HK-2 (cell line): Measurements from ENCODE around the gene PRKCE.
A peak's percentile ranks its signal among the peaks of the same experiment; 100 is the strongest.

Experiments used
- DNase-seq: peaks from one replicate; pipeline ENCODE4 v3.0.0-alpha.2; 2018; ENCODE audit not compliant: unreplicated experiment

Gene PRKCE

GRCh38 chr2:45755585-45756335 is 104.3 kb downstream of the PRKCE start:
- no peak for DNase-seq

GRCh38 chr2:45758018-45758417 is 106.5 kb downstream of the PRKCE start:
- no peak for DNase-seq

- DNase-seq = no peak
Observed at GRCh38 chr2:45759310-45759851, 107.9 kb downstream of the PRKCE start.

GRCh38 chr2:45761635-45762034 is 110.2 kb downstream of the PRKCE start:
- no peak for DNase-seq

- no peak for DNase-seq
Observed at GRCh38 chr2:45763255-45763654, 111.8 kb downstream of the PRKCE start.

- DNase-seq = no peak
Observed at GRCh38 chr2:45763797-45764196, 112.3 kb downstream of the PRKCE start.

- DNase-seq = no peak
Observed at GRCh38 chr2:45765007-45765727, 113.7 kb downstream of the PRKCE start.

- no peak for DNase-seq
Observed at GRCh38 chr2:45765728-45766254, 114.3 kb downstream of the PRKCE start.

GRCh38 chr2:45768208-45768607 is 116.7 kb downstream of the PRKCE start:
- DNase-seq = no peak

GRCh38 chr2:45769056-45769455 is 117.6 kb downstream of the PRKCE start:
- no peak for DNase-seq

- no peak for DNase-seq
Observed at GRCh38 chr2:45769854-45770576, 118.5 kb downstream of the PRKCE start.

- no peak for DNase-seq
Observed at GRCh38 chr2:45770811-45771210, 119.3 kb downstream of the PRKCE start.

- DNase-seq = no peak
Observed at GRCh38 chr2:45771261-45771660, 119.8 kb downstream of the PRKCE start.

- DNase-seq = no peak
Observed at GRCh38 chr2:45772038-45772437, 120.6 kb downstream of the PRKCE start.

GRCh38 chr2:45773909-45774308 is 122.4 kb downstream of the PRKCE start:
- DNase-seq = no peak

GRCh38 chr2:45774688-45775244 is 123.3 kb downstream of the PRKCE start:
- DNase-seq = no peak

GRCh38 chr2:45776160-45776955 is 124.9 kb downstream of the PRKCE start:
- no peak for DNase-seq

- DNase-seq = no peak
Observed at GRCh38 chr2:45777996-45778719, 126.7 kb downstream of the PRKCE start.

- peak; percentile 68 for DNase-seq
Observed at GRCh38 chr2:45778720-45779171, 127.3 kb downstream of the PRKCE start.
